Hepatocyte (in vitro differentiated cells): Measurements from ENCODE around the gene NOSTRIN.

Experiments used
- EZH2 ChIP-seq: fragments of 200-600 bp; sonication (generic); IDR thresholded peaks from 2 replicates; pipeline ENCODE4 v1.6.1; 2016; ENCODE audit warnings: antibody characterized with exemption, mild to moderate bottlenecking, borderline replicate concordance
- TF ChIP-seq, protein P1 (sequence below): fragments of 200-600 bp; sonication (generic); IDR thresholded peaks from 2 replicates; pipeline ENCODE4 v1.5.1; 2016; ENCODE audit warnings: antibody characterized with exemption, mild to moderate bottlenecking; ENCODE audit not compliant: poor library complexity

DNA sequence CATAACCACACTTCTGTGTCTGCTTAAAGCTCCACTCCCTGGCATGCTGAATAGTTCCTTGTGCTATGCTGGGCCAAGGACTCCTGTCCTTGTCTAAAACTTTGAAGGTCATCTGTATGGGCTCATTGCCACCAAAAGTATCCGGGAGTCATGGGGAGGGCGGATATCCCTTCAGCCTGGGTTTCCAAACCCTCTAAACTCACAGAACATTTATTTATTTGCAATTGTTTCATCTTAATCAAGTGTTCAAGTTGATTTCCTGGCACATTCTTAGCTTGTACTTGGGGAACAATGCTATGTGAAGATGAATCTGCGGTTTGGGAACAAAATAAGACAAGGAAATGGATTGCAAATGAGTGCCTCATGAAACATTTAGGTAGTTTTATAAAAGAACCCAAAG lies 1.8 kb downstream of the NOSTRIN start:
- TF ChIP-seq, protein P1, sequence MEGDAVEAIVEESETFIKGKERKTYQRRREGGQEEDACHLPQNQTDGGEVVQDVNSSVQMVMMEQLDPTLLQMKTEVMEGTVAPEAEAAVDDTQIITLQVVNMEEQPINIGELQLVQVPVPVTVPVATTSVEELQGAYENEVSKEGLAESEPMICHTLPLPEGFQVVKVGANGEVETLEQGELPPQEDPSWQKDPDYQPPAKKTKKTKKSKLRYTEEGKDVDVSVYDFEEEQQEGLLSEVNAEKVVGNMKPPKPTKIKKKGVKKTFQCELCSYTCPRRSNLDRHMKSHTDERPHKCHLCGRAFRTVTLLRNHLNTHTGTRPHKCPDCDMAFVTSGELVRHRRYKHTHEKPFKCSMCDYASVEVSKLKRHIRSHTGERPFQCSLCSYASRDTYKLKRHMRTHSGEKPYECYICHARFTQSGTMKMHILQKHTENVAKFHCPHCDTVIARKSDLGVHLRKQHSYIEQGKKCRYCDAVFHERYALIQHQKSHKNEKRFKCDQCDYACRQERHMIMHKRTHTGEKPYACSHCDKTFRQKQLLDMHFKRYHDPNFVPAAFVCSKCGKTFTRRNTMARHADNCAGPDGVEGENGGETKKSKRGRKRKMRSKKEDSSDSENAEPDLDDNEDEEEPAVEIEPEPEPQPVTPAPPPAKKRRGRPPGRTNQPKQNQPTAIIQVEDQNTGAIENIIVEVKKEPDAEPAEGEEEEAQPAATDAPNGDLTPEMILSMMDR: no peak
- no peak for TF ChIP-seq EZH2
